GM21447 (cell line): ENCODE results near the gene GRIN2A.

Experiments used
- ATAC-seq: cut with Tn5 transposase; IDR thresholded peaks from one replicate; pipeline ENCODE4 v1.9.1; 2021; ENCODE audit not compliant: unreplicated experiment

GRIN2A gene

DNA sequence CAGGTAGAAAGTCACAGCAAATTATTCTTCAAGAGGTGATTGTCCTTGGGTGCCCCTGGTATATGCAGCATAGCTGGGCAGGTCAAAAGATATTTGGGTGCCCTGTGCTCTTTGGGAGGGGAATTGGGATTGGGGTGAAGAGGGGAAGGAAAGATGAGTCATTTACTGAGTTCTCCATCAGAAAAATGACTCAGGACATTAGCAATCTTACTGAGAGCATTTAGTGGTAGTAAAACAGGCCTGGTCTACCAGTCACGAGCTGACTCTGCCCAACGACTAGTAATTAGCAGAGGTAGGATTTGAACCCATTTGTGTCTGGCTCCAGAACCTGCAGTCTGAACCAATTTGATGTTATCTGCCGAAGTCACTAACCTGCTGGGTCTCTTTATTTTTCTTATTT, 6.0 kb upstream of the GRIN2A start:
- ATAC-seq: no peak

DNA sequence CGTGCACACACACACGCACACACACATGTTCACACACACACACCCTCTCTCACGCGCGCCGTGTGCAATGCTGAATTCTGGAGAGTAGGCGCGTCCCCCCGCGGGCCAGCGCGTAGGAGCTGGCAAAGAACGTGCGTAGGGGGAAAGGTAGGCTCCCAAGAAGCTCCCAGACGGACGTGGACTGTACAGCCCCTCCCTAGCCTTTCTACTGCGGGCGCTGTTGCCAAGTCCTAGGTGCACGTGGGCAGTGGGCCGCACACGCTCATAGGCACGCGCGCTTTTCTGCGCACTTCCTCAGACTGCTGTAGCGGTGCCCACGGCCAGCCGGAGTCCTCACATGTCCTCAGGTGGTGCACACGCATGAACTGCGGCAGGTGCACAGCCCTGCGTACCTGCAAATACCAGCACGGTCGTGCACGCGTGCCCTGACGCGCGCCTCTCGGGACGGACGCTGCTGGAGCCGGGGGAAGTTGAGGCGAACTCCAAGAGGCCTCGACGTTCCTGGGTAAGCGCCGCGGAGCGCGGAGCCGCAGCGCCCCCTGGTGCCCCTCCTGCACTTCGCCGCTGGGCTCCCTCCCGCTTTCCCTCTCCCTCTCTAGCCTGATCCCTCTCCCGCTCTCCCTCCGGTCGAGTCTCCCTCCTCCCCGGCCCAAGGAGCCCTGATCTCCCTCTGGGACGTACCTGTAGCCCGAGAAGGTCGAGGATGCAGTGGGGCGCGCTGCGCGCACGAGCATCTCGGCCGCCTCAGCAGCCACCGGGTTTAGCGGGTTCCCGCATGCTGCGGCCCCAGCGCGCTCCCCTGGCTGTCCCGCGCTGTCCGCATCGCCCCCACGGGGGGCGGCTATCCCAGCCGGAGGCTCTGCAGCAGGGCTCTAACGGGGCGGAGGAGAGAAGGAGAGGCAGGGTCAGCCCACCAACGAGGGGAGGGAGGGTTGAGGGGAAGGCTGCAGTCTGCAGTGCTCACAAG, 749 bp downstream of the GRIN2A start:
- no peak for ATAC-seq

GRCh38 chr16:10180771-10181163, 1.5 kb downstream of the GRIN2A start:
- ATAC-seq: no peak

GRCh38 chr16:10180042-10180770, 2.0 kb downstream of the GRIN2A start:
- no peak for ATAC-seq

DNA sequence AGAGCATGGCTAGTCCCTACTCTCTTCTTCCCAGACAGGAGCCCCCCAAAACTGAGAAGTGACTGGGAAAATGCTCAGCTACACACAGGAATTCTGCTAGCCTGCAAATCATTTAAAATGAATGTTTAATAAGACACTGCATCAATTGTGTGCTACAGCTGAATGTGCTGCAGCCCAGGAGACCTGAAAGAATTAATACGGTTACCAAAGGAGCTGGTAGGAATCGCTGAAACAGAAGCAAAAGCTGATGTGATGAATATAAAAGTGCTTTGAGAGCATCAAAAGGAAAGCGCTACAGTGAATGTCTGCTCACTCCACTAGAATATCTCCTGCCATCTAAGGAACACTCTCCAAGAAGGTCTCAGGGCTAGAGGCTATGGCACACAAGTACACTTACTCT, 3.7 kb downstream of the GRIN2A start:
- ATAC-seq: no peak

- ATAC-seq: no peak
These were observed 4.1 kb downstream of the GRIN2A start for GRCh38 chr16:10178080-10178479.

GRCh38 chr16:10172848-10173655, 9.2 kb downstream of the GRIN2A start:
- no peak for ATAC-seq

DNA sequence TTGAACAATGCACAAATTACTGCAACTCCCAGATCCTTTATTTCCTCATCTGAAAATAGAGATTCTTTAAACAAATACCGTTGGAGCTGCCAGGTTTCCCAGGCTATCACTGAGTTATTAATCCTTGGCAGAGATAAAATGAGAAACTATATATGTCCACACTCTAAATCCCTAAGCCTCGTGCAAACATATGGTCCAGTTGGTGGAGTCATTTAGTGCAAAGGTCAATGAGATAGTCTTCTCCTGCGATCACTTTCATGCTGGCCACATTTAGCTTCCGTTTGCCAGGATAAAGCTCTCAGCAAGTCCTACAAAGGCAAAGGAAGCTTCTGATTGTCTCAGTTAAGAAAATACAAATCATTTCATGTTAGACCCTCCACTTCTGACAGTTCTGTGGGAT, 11.0 kb downstream of the GRIN2A start:
- ATAC-seq: no peak

- no peak for ATAC-seq
These were observed 12.3 kb downstream of the GRIN2A start for GRCh38 chr16:10169904-10170410.

DNA sequence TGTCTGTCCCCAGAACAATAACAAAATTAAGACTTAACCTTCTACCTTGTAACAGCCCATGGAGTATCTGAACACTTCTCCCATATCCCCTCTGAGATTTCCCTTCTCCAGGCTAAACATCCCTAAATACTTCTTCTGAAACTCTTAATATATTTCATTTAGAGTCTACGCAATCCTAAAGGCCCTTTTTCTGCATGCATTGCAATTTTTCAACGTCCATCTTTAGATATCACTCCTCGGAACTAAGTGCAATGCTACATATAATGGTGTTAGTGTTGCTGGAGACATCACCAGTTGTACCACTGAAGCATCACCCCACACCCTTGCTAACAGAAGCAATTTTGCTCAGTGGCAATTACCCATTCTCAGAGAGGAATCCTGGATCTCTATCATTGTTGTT, 13.2 kb downstream of the GRIN2A start:
- ATAC-seq: no peak

DNA sequence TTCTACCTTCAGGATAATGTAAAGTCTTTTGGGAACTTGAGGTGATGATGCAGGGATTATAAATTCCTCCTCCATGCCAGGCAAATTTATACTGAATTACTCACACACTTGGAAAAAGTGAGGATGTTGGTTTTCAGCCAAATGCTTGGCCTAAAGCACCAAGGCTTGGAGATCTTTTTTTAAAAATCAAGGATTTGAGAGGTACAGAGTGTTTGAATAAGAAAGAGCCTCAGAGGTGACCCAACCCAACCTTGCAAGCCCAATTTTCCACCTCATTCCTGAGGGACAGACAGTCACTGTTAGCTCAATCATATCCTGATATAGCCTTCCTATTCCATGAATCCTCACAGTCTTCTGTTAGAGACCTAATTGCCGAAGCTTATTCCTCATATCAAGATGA, 14.0 kb downstream of the GRIN2A start:
- ATAC-seq: no peak

DNA sequence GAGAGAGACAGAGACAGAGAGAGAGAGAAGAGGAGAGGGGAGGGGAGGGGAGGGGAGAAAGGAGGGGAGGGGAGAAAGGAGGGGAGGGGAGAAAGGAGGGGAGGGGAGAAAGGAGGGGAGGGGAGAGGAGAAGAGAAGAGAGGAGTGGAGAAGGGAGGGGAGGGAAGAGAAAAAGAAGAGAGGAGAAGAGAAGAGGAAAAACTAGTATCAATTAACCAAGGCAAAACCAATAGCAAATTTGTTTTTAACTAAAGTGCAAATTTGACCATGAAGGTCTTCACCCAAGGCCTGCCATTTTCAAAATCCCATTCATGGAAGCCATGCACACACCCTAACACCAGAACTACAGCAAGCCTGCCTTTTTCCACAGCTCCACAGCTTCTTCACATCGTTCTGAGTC, 16.6 kb downstream of the GRIN2A start:
- ATAC-seq: no peak

DNA sequence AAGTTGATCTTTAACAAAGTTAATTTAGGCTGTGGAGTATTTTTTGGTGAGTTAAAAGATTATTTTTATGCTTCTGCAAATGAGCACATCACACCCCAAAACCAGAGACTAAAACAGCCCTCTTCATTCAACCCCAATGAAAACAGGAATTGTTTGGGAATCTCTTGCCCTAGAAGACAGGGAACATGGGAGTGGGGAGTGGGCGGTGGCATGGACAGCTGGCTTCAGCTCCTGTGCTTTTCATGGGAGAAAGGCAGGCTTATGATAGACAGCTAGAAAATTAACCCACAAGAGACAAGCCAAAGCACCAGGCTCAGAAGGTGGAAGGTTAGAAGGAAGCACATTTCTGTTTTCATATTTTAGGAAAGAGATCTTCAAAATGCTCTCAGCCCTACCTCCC, 19.2 kb downstream of the GRIN2A start:
- no peak for ATAC-seq

DNA sequence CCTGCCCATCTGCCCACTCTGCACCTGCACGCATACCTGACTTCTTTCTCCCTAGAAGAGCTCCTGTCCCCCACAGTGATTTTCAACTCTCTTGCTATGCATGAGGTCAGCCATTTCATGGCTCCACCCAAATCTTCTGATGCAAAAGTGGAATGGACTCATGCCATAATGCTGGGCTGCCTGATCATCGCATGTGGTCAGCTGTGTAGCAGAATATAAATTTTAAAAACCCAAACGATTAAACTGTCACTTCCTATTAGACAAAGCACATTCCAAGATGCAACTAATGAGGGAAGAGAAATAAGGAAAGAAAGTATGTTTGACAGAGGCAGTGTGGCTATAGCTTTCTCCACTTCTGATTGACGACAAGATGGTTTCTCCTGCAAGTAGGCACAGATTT, 26.1 kb downstream of the GRIN2A start:
- ATAC-seq: no peak

DNA sequence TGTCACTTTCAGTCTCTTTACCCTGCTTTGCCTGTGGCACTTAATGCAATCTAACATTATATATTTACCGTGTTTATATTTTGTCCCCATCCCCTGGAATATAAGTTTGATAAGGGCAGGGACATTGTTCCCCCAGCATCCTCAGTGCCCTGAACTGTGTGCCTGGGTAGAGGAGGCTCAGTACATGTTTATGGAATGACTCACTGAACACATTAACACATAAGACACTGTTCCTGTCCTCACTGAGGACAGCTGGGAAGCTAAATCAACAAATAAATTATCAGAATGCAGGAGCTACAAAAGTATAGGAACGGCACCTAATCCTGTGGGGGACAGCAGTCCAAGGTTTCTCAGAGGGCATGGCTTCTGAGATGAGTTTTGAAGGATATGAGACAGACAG, 27.8 kb downstream of the GRIN2A start:
- ATAC-seq: no peak

- no peak for ATAC-seq
These were observed 28.2 kb downstream of the GRIN2A start for GRCh38 chr16:10153985-10154384.

DNA sequence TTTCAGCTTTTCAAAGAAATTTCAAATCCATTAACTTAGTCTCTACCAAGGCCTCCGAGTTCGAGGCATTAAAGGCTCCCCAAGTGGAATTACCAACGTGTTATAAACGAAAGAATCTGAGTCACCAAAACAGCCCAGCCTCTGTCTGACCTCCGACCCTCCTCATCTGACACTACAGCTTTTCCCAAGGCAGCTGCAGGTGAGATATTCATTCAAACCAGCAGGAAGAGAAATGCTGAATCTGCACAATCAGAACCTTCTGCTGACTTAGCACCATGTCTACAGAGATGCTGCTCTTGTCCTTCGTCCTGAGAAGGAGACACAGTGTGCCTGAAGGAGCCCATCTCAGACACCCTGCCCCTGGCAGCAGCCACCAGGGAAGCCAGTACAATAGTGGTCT, 30.5 kb downstream of the GRIN2A start:
- no peak for ATAC-seq

GRCh38 chr16:10150906-10151305, 31.3 kb downstream of the GRIN2A start:
- ATAC-seq: no peak

- ATAC-seq: no peak
These were observed 36.6 kb downstream of the GRIN2A start for GRCh38 chr16:10145542-10146035.

GRCh38 chr16:10141671-10142070, 40.6 kb downstream of the GRIN2A start:
- no peak for ATAC-seq

DNA sequence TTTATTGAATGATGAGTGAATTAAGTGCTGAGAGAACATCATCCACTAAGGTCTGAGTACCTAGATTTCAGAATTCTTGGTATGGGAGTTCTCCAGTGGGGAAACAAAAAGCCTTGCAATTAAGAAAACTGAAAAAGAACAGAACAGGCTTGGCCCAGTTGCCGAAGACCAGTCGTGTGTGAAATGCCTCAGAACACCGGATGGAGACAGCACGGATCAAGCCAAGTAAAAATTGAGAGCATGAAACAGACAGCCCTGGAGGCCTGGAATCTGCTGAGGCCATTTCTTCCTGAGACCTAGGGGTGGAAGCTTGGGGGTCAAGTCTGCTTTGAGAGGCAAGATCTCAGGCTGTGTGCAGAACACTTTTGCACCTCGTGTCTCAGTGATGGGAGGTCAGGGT, 43.3 kb downstream of the GRIN2A start:
- no peak for ATAC-seq
